H1 (cell line): ENCODE data around the gene CDC42. TPM values are rescaled to one million over a fixed set of nuclear protein-coding genes. Genes with fewer than 3 reads are reported as not detected.

ENCODE experiments used
- CTCF ChIA-PET: fragments of 300-600 bp; sonication (Branson Sonifier 250); formaldehyde crosslinking; loops from one replicate; lab custom pipeline; 2021; ENCODE audit not compliant: partially characterized antibody; lab: Charles Lee
- POLR2A ChIA-PET: fragments of 300-600 bp; sonication (Branson Sonifier 250); formaldehyde crosslinking; loops from one replicate; lab custom pipeline; 2021; ENCODE audit warnings: inconsistent platforms; ENCODE audit not compliant: partially characterized antibody; lab: Charles Lee
- DNase-seq, 2 experiments: peaks; one replicate each; pipeline versions ENCODE4 v3.0.0 to v3.0.0-alpha.2; 2010 to 2022; ENCODE audit warnings: low spot score in 2 of 2, low read depth in 1 of 2, mixed read lengths in 1 of 2
- FAIRE-seq: peaks from 2 replicates; lab custom pipeline; 2011; peaks lifted over from hg19 to GRCh38; lab: Jason Lieb, UNC
- H2AFZ ChIP-seq: 2 replicates; pipeline ENCODE4 v1.8.1; 2012; ENCODE audit warnings: low read length, inconsistent platforms
- H2AK5ac ChIP-seq: 2 replicates; pipeline ENCODE4 v1.6.1; 2013; ENCODE audit warnings: low read depth, low read length
- H2BK120ac ChIP-seq: replicated peaks from 2 replicates; pipeline ENCODE3; 2013; ENCODE audit warnings: low read depth, low read length, inconsistent platforms
- H2BK12ac ChIP-seq: 2 replicates; pipeline ENCODE4 v1.6.1; 2013; ENCODE audit warnings: low read depth, low read length
- H2BK15ac ChIP-seq: 2 replicates; pipeline ENCODE4 v1.6.1; 2013; ENCODE audit warnings: low read length
- H2BK20ac ChIP-seq: 2 replicates; pipeline ENCODE4 v1.6.1; 2013; ENCODE audit warnings: low read length
- H2BK5ac ChIP-seq: 2 replicates; pipeline ENCODE4 v1.6.1; 2013; ENCODE audit warnings: low read depth, low read length
- H3K14ac ChIP-seq: 2 replicates; pipeline ENCODE4 v1.6.1; 2013; ENCODE audit warnings: inconsistent platforms; ENCODE audit not compliant: insufficient read length
- H3K18ac ChIP-seq: 2 replicates; pipeline ENCODE4 v1.6.1; 2013; ENCODE audit warnings: low read length; ENCODE audit errors: extremely low read depth
- H3K23ac ChIP-seq: 2 replicates; pipeline ENCODE4 v1.6.1; 2013; ENCODE audit warnings: inconsistent platforms; ENCODE audit not compliant: insufficient read length
- H3K23me2 ChIP-seq: 2 replicates; pipeline ENCODE4 v1.6.1; 2013; ENCODE audit warnings: low read depth, low read length
- H3K27ac ChIP-seq: 2 replicates; pipeline ENCODE4 v1.6.1; 2011; ENCODE audit warnings: low read depth, low read length, inconsistent platforms
- H3K27me3 ChIP-seq, 4 experiments: replicated peaks in 1 of 4; 1 replicate in 1 of 4; 2 replicates in 3 of 4; pipeline versions ENCODE4 v1.6.1 to v1.8.1; 2011 to 2013; ENCODE audit warnings: low read length in 3 of 4, mild to moderate bottlenecking in 3 of 4, inconsistent platforms in 2 of 4, mixed read lengths in 2 of 4, moderate library complexity in 1 of 4; ENCODE audit not compliant: control insufficient read depth in 3 of 4, insufficient read depth in 3 of 4; ENCODE audit errors: extremely low read depth in 1 of 4
- H3K36me3 ChIP-seq, 4 experiments: 2 replicates each; pipeline versions ENCODE4 v1.6.1 to v1.8.1; 2011 to 2013; ENCODE audit warnings: mild to moderate bottlenecking in 4 of 4, low read length in 3 of 4, moderate library complexity in 2 of 4, control low read depth in 1 of 4, inconsistent platforms in 1 of 4; ENCODE audit not compliant: insufficient read depth in 4 of 4, control insufficient read depth in 2 of 4
- H3K4ac ChIP-seq: replicated peaks from 2 replicates; pipeline ENCODE3; 2013; ENCODE audit warnings: low read length, low read depth, mixed read lengths, inconsistent platforms; ENCODE audit not compliant: insufficient read length
- H3K4me1 ChIP-seq, 4 experiments: replicated peaks in 1 of 4; 1 replicate in 1 of 4; 2 replicates in 3 of 4; pipeline versions ENCODE4 v1.6.1 to v1.8.1; 2011 to 2013; ENCODE audit warnings: low read length in 3 of 4, inconsistent platforms in 2 of 4, mixed read lengths in 1 of 4; ENCODE audit not compliant: insufficient read depth in 4 of 4, control insufficient read depth in 3 of 4
- H3K4me2 ChIP-seq, 2 experiments: 2 replicates each; pipeline versions ENCODE4 v1.6.1 to v1.8.1; 2011 to 2013; ENCODE audit warnings: low read depth in 2 of 2, low read length in 2 of 2, control low read depth in 1 of 2, inconsistent platforms in 1 of 2, mild to moderate bottlenecking in 1 of 2; ENCODE audit not compliant: insufficient read depth in 1 of 2
- H3K4me3 ChIP-seq, 4 experiments: fragments of 200-600, 300-600 bp in 1 of 4; sonication (generic), shearing (Covaris generic), sonication (Bioruptor Twin) in 1 of 4; 2 replicates each; pipeline versions ENCODE4 v1.5.1 to v1.8.1; 2011 to 2016; ENCODE audit warnings: low read length in 4 of 4, low read depth in 3 of 4, control low read depth in 2 of 4, inconsistent platforms in 2 of 4, mild to moderate bottlenecking in 2 of 4, mixed read lengths in 1 of 4, moderate library complexity in 1 of 4; ENCODE audit not compliant: insufficient read depth in 2 of 4; ENCODE audit errors: extremely low read depth in 1 of 4
- H3K56ac ChIP-seq: replicated peaks from 2 replicates; pipeline ENCODE3; 2013; ENCODE audit warnings: low read depth, mild to moderate bottlenecking, mixed read lengths, low read length, inconsistent platforms; ENCODE audit not compliant: insufficient read length
- H3K79me1 ChIP-seq: 2 replicates; pipeline ENCODE4 v1.6.1; 2013; ENCODE audit warnings: low read depth, low read length, control low read depth
- H3K79me2 ChIP-seq, 2 experiments: 2 replicates each; pipeline versions ENCODE4 v1.6.1 to v1.8.1; 2012 to 2013; ENCODE audit warnings: low read length in 2 of 2, mild to moderate bottlenecking in 2 of 2, inconsistent platforms in 1 of 2; ENCODE audit not compliant: insufficient read depth in 2 of 2, control insufficient read depth in 1 of 2
- H3K9ac ChIP-seq, 4 experiments: replicated peaks in 1 of 4; 1 replicate in 1 of 4; 2 replicates in 3 of 4; pipeline versions ENCODE4 v1.6.1 to v1.8.1; 2011 to 2013; ENCODE audit warnings: low read depth in 3 of 4, low read length in 3 of 4, control low read depth in 2 of 4, mild to moderate bottlenecking in 2 of 4, moderate library complexity in 2 of 4, inconsistent platforms in 1 of 4; ENCODE audit errors: extremely low read depth in 1 of 4
- H3K9me3 ChIP-seq, 2 experiments: 2 replicates each; pipeline versions ENCODE4 v1.6.1 to v1.8.1; 2012 to 2013; ENCODE audit warnings: mild to moderate bottlenecking in 2 of 2, moderate library complexity in 2 of 2, control low read depth in 1 of 2, inconsistent platforms in 1 of 2, low read depth in 1 of 2, low read length in 1 of 2, mixed read lengths in 1 of 2; ENCODE audit not compliant: insufficient read depth in 2 of 2
- H4K20me1 ChIP-seq, 2 experiments: replicated peaks in 1 of 2; 2 replicates each; pipeline versions ENCODE3 to v1.8.1; 2011 to 2013; ENCODE audit warnings: inconsistent platforms in 2 of 2, low read length in 2 of 2, mild to moderate bottlenecking in 1 of 2; ENCODE audit not compliant: insufficient read depth in 2 of 2, control insufficient read depth in 1 of 2
- H4K5ac ChIP-seq: 2 replicates; pipeline ENCODE4 v1.6.1; 2013; ENCODE audit warnings: low read length, low read depth, mixed read lengths, inconsistent platforms; ENCODE audit not compliant: insufficient read length
- H4K8ac ChIP-seq: 2 replicates; pipeline ENCODE4 v1.8.0; 2013; ENCODE audit warnings: mild to moderate bottlenecking, moderate library complexity, low read length, inconsistent platforms; ENCODE audit not compliant: insufficient read depth; ENCODE audit errors: extremely low read depth
- H4K91ac ChIP-seq: replicated peaks from 2 replicates; pipeline ENCODE3; 2013; ENCODE audit warnings: low read length, mixed read lengths, inconsistent platforms; ENCODE audit not compliant: insufficient read length
- CHD2 ChIP-seq: IDR thresholded peaks from 2 replicates; pipeline ENCODE4 v1.6.1; 2012; ENCODE audit warnings: low read length, improper control_type of control experiment
- CTBP2 ChIP-seq: IDR thresholded peaks from 2 replicates; pipeline ENCODE4 v1.7.0; 2011; ENCODE audit warnings: borderline replicate concordance, mild to moderate bottlenecking, moderate library complexity, mixed read lengths, low read length; ENCODE audit not compliant: insufficient read depth, insufficient read length
- EZH2 ChIP-seq: fragments of 200-600 bp; sonication (generic); IDR thresholded peaks from 2 replicates; pipeline ENCODE4 v1.7.1; 2012; ENCODE audit warnings: low read depth, mild to moderate bottlenecking, moderate library complexity, low read length, inconsistent platforms; ENCODE audit not compliant: severe bottlenecking
- FOSL1 ChIP-seq: IDR thresholded peaks from 2 replicates; pipeline ENCODE4 v1.6.1; 2011; ENCODE audit warnings: mild to moderate bottlenecking, low read depth, low read length, moderate library complexity; ENCODE audit not compliant: insufficient read depth
- GABPA ChIP-seq: IDR thresholded peaks from 2 replicates; pipeline ENCODE4 v1.6.1; 2011; ENCODE audit warnings: mild to moderate bottlenecking, low read length, moderate library complexity, borderline replicate concordance; ENCODE audit not compliant: insufficient read depth
- GTF2F1 ChIP-seq: IDR thresholded peaks from 2 replicates; pipeline ENCODE4 v1.6.1; 2012; ENCODE audit warnings: low read depth, low read length, improper control_type of control experiment, borderline replicate concordance
- JUND ChIP-seq: IDR thresholded peaks from 2 replicates; pipeline ENCODE4 v1.6.1; 2011; ENCODE audit warnings: mild to moderate bottlenecking, improper control_type of control experiment, low read length
- POLR2AphosphoS5 ChIP-seq: IDR thresholded peaks from 2 replicates; pipeline ENCODE4 v1.6.1; 2011; ENCODE audit warnings: low read depth, low read length
- RAD21 ChIP-seq, 2 experiments: IDR thresholded peaks in 1 of 2; conservative IDR thresholded peaks in 1 of 2; 2 replicates each; pipeline ENCODE4 v1.6.1; 2011; ENCODE audit warnings: low read depth in 2 of 2, low read length in 2 of 2, improper control_type of control experiment in 1 of 2, inconsistent platforms in 1 of 2, mild to moderate bottlenecking in 1 of 2, moderate library complexity in 1 of 2
- WGBS, 2 experiments: shearing (Covaris generic) in 1 of 2; methylation state at CpG; one replicate each; pipeline versions ENCODE4 v1.1.6 to v1.1.7; 2013 to 2015; ENCODE audit warnings: low lambda C conversion rate in 2 of 2, mixed read lengths in 2 of 2, inconsistent platforms in 1 of 2, low coverage in 1 of 2, missing lambda C conversion rate in 1 of 2; ENCODE audit not compliant: insufficient replicate concordance in 2 of 2, insufficient coverage in 1 of 2, insufficient read length in 1 of 2; ENCODE audit errors: extremely low coverage in 1 of 2, missing lambda C conversion rate in 1 of 2; 5-methylcytosine and 5-hydroxymethylcytosine counted together
- polyA plus RNA-seq, 7 experiments: library from polyadenylated mRNA; depleted of rRNA in 3 of 7; stranded (reverse) in 5 of 7; unstranded in 2 of 7; fragments of >200 nt in 5 of 7; fragments of 200-250 nt in 2 of 7; gene quantifications; 1 replicate in 5 of 7; 2 replicates in 1 of 7; 4 replicates in 1 of 7; pipeline versions ENCODE4 v1.2.1 to v1.2.3, GENCODE V29; 2011 to 2013; ENCODE audit warnings: missing spikeins in 2 of 7, mixed read lengths in 2 of 7
- total RNA-seq: library from RNA; stranded (reverse); fragmentation: NEBNext Ultra II Directional; extraction: Animal tissue kit (Norgen Biotek cat#: 25700); gene quantifications from 2 replicates; pipeline ENCODE4 v1.2.1, GENCODE V29; 2021
- TF ChIP-seq, protein P1 (sequence below), 3 experiments: IDR thresholded peaks; 1 replicate in 2 of 3; 2 replicates in 1 of 3; pipeline versions ENCODE4 v1.5.1 to v1.6.1; 2011; ENCODE audit warnings: low read length in 3 of 3, mild to moderate bottlenecking in 3 of 3, inconsistent platforms in 2 of 3, low read depth in 1 of 3, moderate library complexity in 1 of 3; ENCODE audit not compliant: insufficient read depth in 1 of 3; ENCODE audit errors: control extremely low read depth in 1 of 3

CDC42 gene
- total and polyA plus RNA-seq, 2 of the 8 experiments (the other 6 are each of a cell fraction or from before 2014, with no cell fraction given): 110 to 179 TPM

DNA sequence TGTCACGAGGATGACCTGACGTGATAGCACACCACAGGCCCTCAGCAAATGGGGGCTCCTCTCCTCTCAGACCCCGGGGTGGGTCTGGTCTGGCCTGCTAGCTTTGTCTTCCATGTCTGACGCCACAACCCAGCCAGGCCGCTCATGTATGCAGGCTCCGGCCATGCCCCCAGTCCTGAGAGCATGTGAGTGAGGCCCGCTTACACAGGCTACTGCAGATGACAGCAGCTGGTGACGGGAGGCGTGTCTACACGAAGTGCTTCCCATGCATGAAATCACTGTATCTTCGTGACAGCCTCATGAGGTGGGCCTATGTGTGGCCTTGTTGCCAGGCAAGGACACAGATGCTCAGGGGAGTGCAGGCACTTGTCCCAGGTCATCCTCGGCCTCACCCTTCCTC is 74.0 kb downstream of the CDC42 start:
- no peak overlapping the region for H3K4me2 ChIP-seq
- no peak overlapping the region for H2BK120ac ChIP-seq
- H4K5ac ChIP-seq: no peak overlapping the region
- no peak overlapping the region for H3K4me3 ChIP-seq
- no peaks in the 10 kb centered on the region for H3K27me3 ChIP-seq
- H3K18ac ChIP-seq: no peak overlapping the region
- H3K23ac ChIP-seq: no peak overlapping the region
- no peak overlapping the region for H2BK15ac ChIP-seq
- no peak overlapping the region for H4K91ac ChIP-seq
- H3K79me2 ChIP-seq: no peaks in the 10 kb centered on the region
- H3K4me1 ChIP-seq: peaks cover 0 to 15% (median 11%) of the 10 kb centered on the region in 4 experiments; a peak in 6 of 7 replicates
- no peaks in the 10 kb centered on the region for H3K9me3 ChIP-seq
- H3K56ac ChIP-seq: no peak overlapping the region
- H3K79me1 ChIP-seq: no peaks in the 10 kb centered on the region
- DNase-seq (no peak), FAIRE-seq (no peak)
- H3K14ac ChIP-seq: no peak overlapping the region
- no peak overlapping the region for H2BK20ac ChIP-seq
- no peak overlapping the region for H2AK5ac ChIP-seq
- H3K27ac ChIP-seq: no peak overlapping the region
- H2BK12ac ChIP-seq: no peak overlapping the region
- TF ChIP-seq GTF2F1 (no peak), GABPA (no peak), RAD21 (IDR thresholded peaks at IDR 0.05 in 1 of 2, conservative IDR thresholded peaks at IDR 0.05 in 1 of 2; ENCODE audit: low read depth in 2 of 2, low read length in 2 of 2) (no peak), CTBP2 (no peak), FOSL1 (no peak), POLR2AphosphoS5 (no peak), JUND (no peak), CHD2 (no peak), EZH2 (no peak)
- TF ChIP-seq, protein P1, sequence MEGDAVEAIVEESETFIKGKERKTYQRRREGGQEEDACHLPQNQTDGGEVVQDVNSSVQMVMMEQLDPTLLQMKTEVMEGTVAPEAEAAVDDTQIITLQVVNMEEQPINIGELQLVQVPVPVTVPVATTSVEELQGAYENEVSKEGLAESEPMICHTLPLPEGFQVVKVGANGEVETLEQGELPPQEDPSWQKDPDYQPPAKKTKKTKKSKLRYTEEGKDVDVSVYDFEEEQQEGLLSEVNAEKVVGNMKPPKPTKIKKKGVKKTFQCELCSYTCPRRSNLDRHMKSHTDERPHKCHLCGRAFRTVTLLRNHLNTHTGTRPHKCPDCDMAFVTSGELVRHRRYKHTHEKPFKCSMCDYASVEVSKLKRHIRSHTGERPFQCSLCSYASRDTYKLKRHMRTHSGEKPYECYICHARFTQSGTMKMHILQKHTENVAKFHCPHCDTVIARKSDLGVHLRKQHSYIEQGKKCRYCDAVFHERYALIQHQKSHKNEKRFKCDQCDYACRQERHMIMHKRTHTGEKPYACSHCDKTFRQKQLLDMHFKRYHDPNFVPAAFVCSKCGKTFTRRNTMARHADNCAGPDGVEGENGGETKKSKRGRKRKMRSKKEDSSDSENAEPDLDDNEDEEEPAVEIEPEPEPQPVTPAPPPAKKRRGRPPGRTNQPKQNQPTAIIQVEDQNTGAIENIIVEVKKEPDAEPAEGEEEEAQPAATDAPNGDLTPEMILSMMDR (IDR thresholded peaks at IDR 0.05; ENCODE audit: control extremely low read depth in 1 of 3, insufficient read depth in 1 of 3, low read depth in 1 of 3, low read length in 3 of 3): no peak
- 0 out of 2 replicates have a peak overlapping the region, but pooled peaks have one; percentile 31 for H2BK5ac ChIP-seq
- H4K8ac ChIP-seq: no peak overlapping the region
- 86% methylated on average over 12 of the region's 12 CpGs; no CpG with 5 or more reads in 1 of the 2 experiments for WGBS, 2 experiments
- H2AFZ ChIP-seq: no peak overlapping the region
- POLR2A ChIA-PET: interaction anchor here (1.1 to 1.2 kb wide), 3 partner anchors 9 to 15 kb away, joined by 3 to 4 read pairs (median 3); no protein-coding TSS in a partner anchor
- H3K36me3 ChIP-seq: no peaks in the 10 kb centered on the region; a peak in 1 of 8 replicates
- CTCF ChIA-PET: interaction anchor here (0.6 to 0.9 kb wide), 2 partner anchors 21 to 53 kb away, joined by 3 read pairs; no protein-coding TSS in a partner anchor
- no peak overlapping the region for H3K4ac ChIP-seq
- H4K20me1 ChIP-seq: peaks cover 0 to 2% of the 10 kb centered on the region in 2 experiments
- H3K23me2 ChIP-seq: no peaks in the 10 kb centered on the region
- H3K9ac ChIP-seq: no peak overlapping the region
